HEK293 (cell line): ENCODE data around the gene PTCHD1.

Experiments
- CTCF ChIA-PET: fragments of 350-600 bp; formaldehyde crosslinking; extraction: SDS; loops from one replicate; lab custom pipeline; 2021; ENCODE audit warnings: antibody characterized with exemption; lab: Yijun Ruan, JAX
- POLR2A ChIA-PET: fragments of 300-600 bp; formaldehyde crosslinking; extraction: SDS; loops from one replicate; lab custom pipeline; 2020; ENCODE audit warnings: antibody characterized with exemption, inconsistent platforms; lab: Yijun Ruan, JAX
- H3K27ac ChIP-seq: fragments of 200-500 bp; sonication (Bioruptor generic); 2 replicates; pipeline ENCODE4 v1.5.1; 2014; ENCODE audit warnings: low read depth, low read length, control low read depth, inconsistent platforms; ENCODE audit errors: extremely low read depth
- H3K36me3 ChIP-seq, 2 experiments: fragments of 200-500 bp in 1 of 2; sonication (Bioruptor generic) in 1 of 2; 1 replicate in 1 of 2; 2 replicates in 1 of 2; pipeline ENCODE4 v1.5.1; 2014 to 2017; ENCODE audit warnings: inconsistent platforms in 2 of 2, low read length in 2 of 2; ENCODE audit not compliant: control insufficient read depth in 2 of 2, insufficient read depth in 1 of 2
- H3K4me1 ChIP-seq: fragments of 200-500 bp; sonication (Bioruptor generic); 2 replicates; pipeline ENCODE4 v1.5.1; 2014; ENCODE audit warnings: mild to moderate bottlenecking, low read length, inconsistent platforms; ENCODE audit not compliant: control insufficient read depth, insufficient read depth
- H3K4me3 ChIP-seq: 2 replicates; pipeline ENCODE4 v1.5.1; 2011; ENCODE audit warnings: low read depth, mild to moderate bottlenecking, control low read depth, low read length, moderate library complexity
- H3K9me3 ChIP-seq: fragments of 200-500 bp; sonication (Bioruptor generic); 2 replicates; pipeline ENCODE4 v1.5.1; 2014; ENCODE audit warnings: low read depth, low read length, inconsistent platforms; ENCODE audit not compliant: control insufficient read depth, insufficient read depth
- MZF1 ChIP-seq: fragments of 450-650 bp; formaldehyde crosslinking; IDR thresholded peaks from 2 replicates; pipeline ENCODE4 v1.5.1; 2017; ENCODE audit warnings: missing biosample characterization, missing genetic modification characterization, borderline replicate concordance
- OSR2 ChIP-seq: fragments of 450-650 bp; formaldehyde crosslinking; IDR thresholded peaks from 2 replicates; pipeline ENCODE4 v1.5.1; 2016; ENCODE audit warnings: missing biosample characterization, missing genetic modification characterization
- SP3 ChIP-seq: fragments of 450-650 bp; formaldehyde crosslinking; IDR thresholded peaks from 2 replicates; pipeline ENCODE4 v1.5.1; 2016; ENCODE audit warnings: missing biosample characterization, missing genetic modification characterization
- ZIC2 ChIP-seq: fragments of 450-650 bp; formaldehyde crosslinking; IDR thresholded peaks from 2 replicates; pipeline ENCODE4 v1.5.1; 2016; ENCODE audit warnings: missing biosample characterization, missing genetic modification characterization
- ZNF133 ChIP-seq: fragments of 450-650 bp; formaldehyde crosslinking; IDR thresholded peaks from 2 replicates; pipeline ENCODE4 v1.5.1; 2016; ENCODE audit warnings: missing biosample characterization, missing genetic modification characterization
- ZNF157 ChIP-seq: fragments of 450-650 bp; formaldehyde crosslinking; IDR thresholded peaks from 2 replicates; pipeline ENCODE4 v1.5.1; 2016; ENCODE audit warnings: missing biosample characterization, missing genetic modification characterization
- ZNF239 ChIP-seq: fragments of 450-650 bp; formaldehyde crosslinking; IDR thresholded peaks from 2 replicates; pipeline ENCODE4 v1.5.1; 2016; ENCODE audit warnings: missing biosample characterization, missing genetic modification characterization
- ZNF24 ChIP-seq: fragments of 450-650 bp; formaldehyde crosslinking; IDR thresholded peaks from 2 replicates; pipeline ENCODE4 v1.5.1; 2016; ENCODE audit warnings: missing biosample characterization, missing genetic modification characterization
- ZNF350 ChIP-seq: fragments of 450-650 bp; formaldehyde crosslinking; IDR thresholded peaks from 2 replicates; pipeline ENCODE4 v1.5.0; 2017; ENCODE audit warnings: missing biosample characterization, mild to moderate bottlenecking, missing genetic modification characterization
- ZNF514 ChIP-seq: fragments of 450-650 bp; formaldehyde crosslinking; IDR thresholded peaks from 2 replicates; pipeline ENCODE4 v1.5.1; 2016; ENCODE audit warnings: missing biosample characterization, missing genetic modification characterization
- ZNF529 ChIP-seq: fragments of 450-650 bp; formaldehyde crosslinking; IDR thresholded peaks from 2 replicates; pipeline ENCODE4 v1.5.1; 2017; ENCODE audit warnings: missing genetic modification characterization, missing biosample characterization; ENCODE audit not compliant: insufficient replicate concordance
- ZNF560 ChIP-seq: fragments of 450-650 bp; formaldehyde crosslinking; IDR thresholded peaks from 2 replicates; pipeline ENCODE4 v1.5.1; 2017; ENCODE audit warnings: missing biosample characterization, missing genetic modification characterization, borderline replicate concordance
- ZNF571 ChIP-seq: fragments of 450-650 bp; formaldehyde crosslinking; IDR thresholded peaks from 2 replicates; pipeline ENCODE4 v1.5.0; 2017; ENCODE audit warnings: missing biosample characterization, missing genetic modification characterization
- ZNF76 ChIP-seq: fragments of 450-650 bp; formaldehyde crosslinking; IDR thresholded peaks from 2 replicates; pipeline ENCODE4; 2016; ENCODE audit warnings: low read depth, missing biosample characterization, missing genetic modification characterization, borderline replicate concordance
- ZNF768 ChIP-seq: fragments of 450-650 bp; formaldehyde crosslinking; IDR thresholded peaks from 2 replicates; pipeline ENCODE4 v1.5.1; 2018; ENCODE audit warnings: missing biosample characterization, mild to moderate bottlenecking, missing genetic modification characterization
- TF ChIP-seq, protein P1 (sequence below): fragments of 450-650 bp; formaldehyde crosslinking; optimal IDR thresholded peaks from 2 replicates; pipeline ENCODE3; 2016; ENCODE audit warnings: missing biosample characterization, mild to moderate bottlenecking, missing genetic modification characterization
- TF ChIP-seq, protein P2 (sequence below): fragments of 450-650 bp; formaldehyde crosslinking; IDR thresholded peaks from 2 replicates; pipeline ENCODE4 v1.5.1; 2017; ENCODE audit warnings: missing biosample characterization, missing genetic modification characterization
- TF ChIP-seq, protein P3 (sequence below): fragments of 450-650 bp; formaldehyde crosslinking; IDR thresholded peaks from 2 replicates; pipeline ENCODE4 v1.5.1; 2016; ENCODE audit warnings: missing biosample characterization, missing genetic modification characterization
- TF ChIP-seq, protein P4 (sequence below): fragments of 450-650 bp; formaldehyde crosslinking; IDR thresholded peaks from 2 replicates; pipeline ENCODE4 v1.5.1; 2016; ENCODE audit warnings: missing biosample characterization, missing genetic modification characterization
- TF ChIP-seq, protein P5 (sequence below): fragments of 450-650 bp; formaldehyde crosslinking; IDR thresholded peaks from 2 replicates; pipeline ENCODE4 v1.5.1; 2016; ENCODE audit warnings: missing biosample characterization, missing genetic modification characterization

The PTCHD1 gene

DNA sequence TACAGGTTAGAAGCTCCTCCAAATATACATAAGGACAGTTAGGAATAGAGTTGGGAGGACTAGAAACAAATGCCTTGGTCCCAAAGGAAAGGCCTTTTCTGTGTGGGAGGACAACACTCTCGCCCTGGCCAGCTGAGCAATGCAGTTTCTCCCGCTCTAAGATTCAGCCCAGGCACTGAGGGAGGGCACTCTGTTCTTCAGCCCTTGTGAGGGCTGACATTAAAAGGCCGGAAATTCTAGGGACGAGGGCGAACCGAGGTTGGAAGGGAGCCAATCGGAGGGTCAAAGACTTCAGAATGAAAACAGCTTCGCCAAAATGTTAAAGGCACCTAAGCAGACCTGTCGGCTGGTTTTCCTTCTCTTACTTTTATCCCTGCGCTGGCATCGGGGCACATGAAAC is 2.9 kb upstream of the PTCHD1 start:
- CTCF ChIA-PET = interaction anchor here (2.3 kb wide), 1 partner anchor 14 kb away, joined by 10 read pairs; no protein-coding TSS in a partner anchor
- Histone ChIP-seq H3K36me3 (no peaks in the 10 kb centered on the region), H3K9me3 (no peaks in the 10 kb centered on the region), H3K4me1 (no peaks in the 10 kb centered on the region), H3K4me3 (no peak overlapping the region), H3K27ac (no peak overlapping the region)
- POLR2A ChIA-PET = no interaction called here
- TF ChIP-seq ZNF768 (tag by site-specific recombination) = no peak

DNA sequence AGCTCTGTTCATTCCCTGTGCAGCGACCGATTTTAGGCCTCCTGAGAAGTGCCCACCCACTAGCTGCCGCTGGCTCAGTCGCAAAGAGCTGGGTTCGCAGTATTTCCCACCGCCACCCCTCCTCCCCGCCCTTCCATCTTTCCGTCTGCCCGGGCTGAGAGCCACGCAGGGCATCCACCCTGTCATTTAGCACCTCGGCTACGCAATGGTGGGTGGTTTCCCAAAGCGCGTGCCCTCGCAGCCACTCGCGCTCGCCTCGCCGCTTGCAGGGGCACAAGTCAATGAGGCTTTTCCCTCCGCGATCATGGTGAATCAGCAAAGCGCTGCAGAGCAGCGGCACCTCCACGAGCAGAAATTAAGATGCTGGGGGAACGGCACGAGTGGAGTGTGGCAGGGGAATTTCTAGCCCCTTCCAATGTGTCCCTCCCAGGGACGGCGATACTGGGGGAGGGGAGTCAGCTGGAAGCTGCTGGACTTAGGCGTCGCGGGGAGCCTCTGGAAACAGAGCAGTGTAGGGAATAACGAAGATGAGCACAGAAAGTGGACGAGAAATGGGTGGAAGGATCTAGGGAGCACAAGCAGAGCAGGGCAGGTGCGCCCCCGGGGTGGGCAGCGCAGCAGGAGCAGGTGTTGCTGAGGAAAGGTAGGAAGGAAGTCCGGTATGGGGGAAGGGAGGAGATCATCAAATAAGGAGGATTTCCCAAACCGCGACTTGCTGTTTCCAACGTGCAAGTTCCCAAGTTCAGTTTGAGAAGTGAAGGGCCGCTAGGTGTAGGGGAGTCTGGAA is 2.4 kb upstream of the PTCHD1 start:
- ChIA-PET CTCF (interaction anchor here (2.3 kb wide), 1 partner anchor 14 kb away, joined by 10 read pairs; no protein-coding TSS in a partner anchor), POLR2A (no interaction called here)
- no peak overlapping the region for H3K4me3 ChIP-seq

DNA sequence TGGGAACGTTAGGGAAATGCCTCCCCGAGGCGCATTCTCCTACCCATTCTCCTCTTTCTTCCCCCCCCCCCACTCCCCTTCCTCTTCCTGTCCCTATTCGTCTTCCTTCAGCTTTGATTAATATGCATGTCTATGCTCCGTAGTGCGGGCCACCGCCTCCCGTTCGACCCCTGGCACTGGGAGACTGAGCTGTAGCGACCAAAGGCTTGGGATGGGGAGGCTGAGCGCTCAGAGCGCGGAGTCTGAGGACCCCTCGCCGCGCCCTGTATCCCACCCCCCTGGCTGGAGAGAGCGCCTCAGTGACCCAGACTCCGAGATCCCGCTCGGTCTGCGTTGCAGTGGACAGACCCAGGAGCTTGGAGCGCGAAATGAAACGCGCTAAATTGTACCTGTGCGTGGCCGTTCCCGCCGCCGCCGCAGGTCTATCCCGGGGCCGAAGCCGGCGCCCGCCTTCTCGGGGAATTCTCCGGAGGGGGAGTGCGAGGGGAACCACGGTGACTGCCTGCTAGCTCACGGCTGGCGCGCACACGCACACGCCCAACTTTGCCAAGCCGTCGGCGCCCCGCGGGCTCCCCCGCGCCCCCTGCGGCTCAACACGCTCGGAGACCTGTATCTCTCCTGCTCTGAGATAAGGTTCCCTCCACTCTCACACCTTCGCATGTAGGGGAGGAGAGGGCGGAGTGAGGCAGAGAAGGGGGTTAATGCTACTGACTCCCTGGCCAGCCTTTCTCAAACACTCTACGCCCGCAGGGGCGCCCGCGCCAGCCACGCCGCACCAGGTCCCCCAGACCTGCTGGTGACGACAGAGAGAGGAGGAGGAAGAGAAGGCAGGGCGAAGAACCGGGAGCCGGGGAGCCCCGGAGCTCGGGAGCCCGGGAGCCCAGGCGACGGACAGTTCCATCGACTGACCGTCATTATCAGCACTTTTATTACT is 1.5 kb upstream of the PTCHD1 start:
- Histone ChIP-seq H3K36me3 (no peaks in the 10 kb centered on the region), H3K9me3 (no peaks in the 10 kb centered on the region), H3K4me1 (no peaks in the 10 kb centered on the region), H3K27ac (peak overlapping the region; percentile 72), H3K4me3 (peak overlapping the region; percentile 47)
- ChIA-PET CTCF (interaction anchor here (0.6 to 2.3 kb wide), 2 partner anchors 15 kb away, joined by 3 to 10 read pairs; no protein-coding TSS in a partner anchor), POLR2A (no interaction called here)
- no peak for TF ChIP-seq ZNF571
- TF ChIP-seq, protein P1, sequence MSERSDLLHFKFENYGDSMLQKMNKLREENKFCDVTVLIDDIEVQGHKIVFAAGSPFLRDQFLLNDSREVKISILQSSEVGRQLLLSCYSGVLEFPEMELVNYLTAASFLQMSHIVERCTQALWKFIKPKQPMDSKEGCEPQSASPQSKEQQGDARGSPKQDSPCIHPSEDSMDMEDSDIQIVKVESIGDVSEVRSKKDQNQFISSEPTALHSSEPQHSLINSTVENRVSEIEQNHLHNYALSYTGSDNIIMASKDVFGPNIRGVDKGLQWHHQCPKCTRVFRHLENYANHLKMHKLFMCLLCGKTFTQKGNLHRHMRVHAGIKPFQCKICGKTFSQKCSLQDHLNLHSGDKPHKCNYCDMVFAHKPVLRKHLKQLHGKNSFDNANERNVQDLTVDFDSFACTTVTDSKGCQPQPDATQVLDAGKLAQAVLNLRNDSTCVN (tag by site-specific recombination) = peak; percentile 7
- TF ChIP-seq, protein P2, sequence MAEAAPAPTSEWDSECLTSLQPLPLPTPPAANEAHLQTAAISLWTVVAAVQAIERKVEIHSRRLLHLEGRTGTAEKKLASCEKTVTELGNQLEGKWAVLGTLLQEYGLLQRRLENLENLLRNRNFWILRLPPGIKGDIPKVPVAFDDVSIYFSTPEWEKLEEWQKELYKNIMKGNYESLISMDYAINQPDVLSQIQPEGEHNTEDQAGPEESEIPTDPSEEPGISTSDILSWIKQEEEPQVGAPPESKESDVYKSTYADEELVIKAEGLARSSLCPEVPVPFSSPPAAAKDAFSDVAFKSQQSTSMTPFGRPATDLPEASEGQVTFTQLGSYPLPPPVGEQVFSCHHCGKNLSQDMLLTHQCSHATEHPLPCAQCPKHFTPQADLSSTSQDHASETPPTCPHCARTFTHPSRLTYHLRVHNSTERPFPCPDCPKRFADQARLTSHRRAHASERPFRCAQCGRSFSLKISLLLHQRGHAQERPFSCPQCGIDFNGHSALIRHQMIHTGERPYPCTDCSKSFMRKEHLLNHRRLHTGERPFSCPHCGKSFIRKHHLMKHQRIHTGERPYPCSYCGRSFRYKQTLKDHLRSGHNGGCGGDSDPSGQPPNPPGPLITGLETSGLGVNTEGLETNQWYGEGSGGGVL (tag by site-specific recombination) = peak; percentile 22; the same call in 1 of the 2 replicates
- TF ChIP-seq ZIC2 = 0 out of 2 replicates have a peak, but pooled peaks have one; percentile 17
- no peak for TF ChIP-seq MZF1 (tag by site-specific recombination)
- no peak for TF ChIP-seq OSR2 (tag by site-specific recombination)
- TF ChIP-seq ZNF157 (tag by site-specific recombination) = no peak

More for the DNA sequence above, 2.4 kb upstream of the PTCHD1 start:
- H3K36me3 ChIP-seq = no peaks in the 10 kb centered on the region
- no peaks in the 10 kb centered on the region for H3K9me3 ChIP-seq
- TF ChIP-seq, protein P3, sequence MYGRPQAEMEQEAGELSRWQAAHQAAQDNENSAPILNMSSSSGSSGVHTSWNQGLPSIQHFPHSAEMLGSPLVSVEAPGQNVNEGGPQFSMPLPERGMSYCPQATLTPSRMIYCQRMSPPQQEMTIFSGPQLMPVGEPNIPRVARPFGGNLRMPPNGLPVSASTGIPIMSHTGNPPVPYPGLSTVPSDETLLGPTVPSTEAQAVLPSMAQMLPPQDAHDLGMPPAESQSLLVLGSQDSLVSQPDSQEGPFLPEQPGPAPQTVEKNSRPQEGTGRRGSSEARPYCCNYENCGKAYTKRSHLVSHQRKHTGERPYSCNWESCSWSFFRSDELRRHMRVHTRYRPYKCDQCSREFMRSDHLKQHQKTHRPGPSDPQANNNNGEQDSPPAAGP = no peak
- no peak for TF ChIP-seq ZNF133 (tag by site-specific recombination)
- TF ChIP-seq ZNF514 (tag by site-specific recombination) = no peak
- no peak for TF ChIP-seq SP3 (tag by site-specific recombination)
- TF ChIP-seq ZNF239 (tag by site-specific recombination) = no peak
- no peak for TF ChIP-seq ZNF24 (tag by site-specific recombination)
- TF ChIP-seq ZNF76 (tag by site-specific recombination) = no peak
- no peak for TF ChIP-seq ZNF350 (tag by site-specific recombination)
- TF ChIP-seq, protein P4, sequence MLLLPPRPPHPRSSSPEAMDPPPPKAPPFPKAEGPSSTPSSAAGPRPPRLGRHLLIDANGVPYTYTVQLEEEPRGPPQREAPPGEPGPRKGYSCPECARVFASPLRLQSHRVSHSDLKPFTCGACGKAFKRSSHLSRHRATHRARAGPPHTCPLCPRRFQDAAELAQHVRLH (tag by site-specific recombination) = no peak
- TF ChIP-seq ZNF529 (tag by site-specific recombination) = no peak
- no peak for TF ChIP-seq ZNF560 (tag by site-specific recombination)
- TF ChIP-seq, protein P5, sequence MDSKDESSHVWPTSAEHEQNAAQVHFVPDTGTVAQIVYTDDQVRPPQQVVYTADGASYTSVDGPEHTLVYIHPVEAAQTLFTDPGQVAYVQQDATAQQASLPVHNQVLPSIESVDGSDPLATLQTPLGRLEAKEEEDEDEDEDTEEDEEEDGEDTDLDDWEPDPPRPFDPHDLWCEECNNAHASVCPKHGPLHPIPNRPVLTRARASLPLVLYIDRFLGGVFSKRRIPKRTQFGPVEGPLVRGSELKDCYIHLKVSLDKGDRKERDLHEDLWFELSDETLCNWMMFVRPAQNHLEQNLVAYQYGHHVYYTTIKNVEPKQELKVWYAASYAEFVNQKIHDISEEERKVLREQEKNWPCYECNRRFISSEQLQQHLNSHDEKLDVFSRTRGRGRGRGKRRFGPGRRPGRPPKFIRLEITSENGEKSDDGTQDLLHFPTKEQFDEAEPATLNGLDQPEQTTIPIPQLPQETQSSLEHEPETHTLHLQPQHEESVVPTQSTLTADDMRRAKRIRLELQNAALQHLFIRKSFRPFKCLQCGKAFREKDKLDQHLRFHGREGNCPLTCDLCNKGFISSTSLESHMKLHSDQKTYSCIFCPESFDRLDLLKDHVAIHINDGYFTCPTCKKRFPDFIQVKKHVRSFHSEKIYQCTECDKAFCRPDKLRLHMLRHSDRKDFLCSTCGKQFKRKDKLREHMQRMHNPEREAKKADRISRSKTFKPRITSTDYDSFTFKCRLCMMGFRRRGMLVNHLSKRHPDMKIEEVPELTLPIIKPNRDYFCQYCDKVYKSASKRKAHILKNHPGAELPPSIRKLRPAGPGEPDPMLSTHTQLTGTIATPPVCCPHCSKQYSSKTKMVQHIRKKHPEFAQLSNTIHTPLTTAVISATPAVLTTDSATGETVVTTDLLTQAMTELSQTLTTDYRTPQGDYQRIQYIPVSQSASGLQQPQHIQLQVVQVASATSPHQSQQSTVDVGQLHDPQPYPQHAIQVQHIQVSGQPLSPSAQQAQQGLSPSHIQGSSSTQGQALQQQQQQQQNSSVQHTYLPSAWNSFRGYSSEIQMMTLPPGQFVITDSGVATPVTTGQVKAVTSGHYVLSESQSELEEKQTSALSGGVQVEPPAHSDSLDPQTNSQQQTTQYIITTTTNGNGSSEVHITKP (tag by site-specific recombination) = no peak
- TF ChIP-seq, protein P1 (tag by site-specific recombination) = no peak
- H3K27ac ChIP-seq = no peak overlapping the region; the same call in 1 of the 2 replicates
- H3K4me1 ChIP-seq = no peaks in the 10 kb centered on the region
